GM19395 (cell line): ENCODE data around the gene TSPAN14.
A peak's percentile ranks its signal among the peaks of the same experiment; 100 is the strongest.

Source experiments
- ATAC-seq: cut with Tn5 transposase; IDR thresholded peaks from one replicate; pipeline ENCODE4 v1.9.1; 2021; ENCODE audit warnings: mild to moderate bottlenecking, moderate library complexity; ENCODE audit not compliant: unreplicated experiment

Gene TSPAN14

DNA sequence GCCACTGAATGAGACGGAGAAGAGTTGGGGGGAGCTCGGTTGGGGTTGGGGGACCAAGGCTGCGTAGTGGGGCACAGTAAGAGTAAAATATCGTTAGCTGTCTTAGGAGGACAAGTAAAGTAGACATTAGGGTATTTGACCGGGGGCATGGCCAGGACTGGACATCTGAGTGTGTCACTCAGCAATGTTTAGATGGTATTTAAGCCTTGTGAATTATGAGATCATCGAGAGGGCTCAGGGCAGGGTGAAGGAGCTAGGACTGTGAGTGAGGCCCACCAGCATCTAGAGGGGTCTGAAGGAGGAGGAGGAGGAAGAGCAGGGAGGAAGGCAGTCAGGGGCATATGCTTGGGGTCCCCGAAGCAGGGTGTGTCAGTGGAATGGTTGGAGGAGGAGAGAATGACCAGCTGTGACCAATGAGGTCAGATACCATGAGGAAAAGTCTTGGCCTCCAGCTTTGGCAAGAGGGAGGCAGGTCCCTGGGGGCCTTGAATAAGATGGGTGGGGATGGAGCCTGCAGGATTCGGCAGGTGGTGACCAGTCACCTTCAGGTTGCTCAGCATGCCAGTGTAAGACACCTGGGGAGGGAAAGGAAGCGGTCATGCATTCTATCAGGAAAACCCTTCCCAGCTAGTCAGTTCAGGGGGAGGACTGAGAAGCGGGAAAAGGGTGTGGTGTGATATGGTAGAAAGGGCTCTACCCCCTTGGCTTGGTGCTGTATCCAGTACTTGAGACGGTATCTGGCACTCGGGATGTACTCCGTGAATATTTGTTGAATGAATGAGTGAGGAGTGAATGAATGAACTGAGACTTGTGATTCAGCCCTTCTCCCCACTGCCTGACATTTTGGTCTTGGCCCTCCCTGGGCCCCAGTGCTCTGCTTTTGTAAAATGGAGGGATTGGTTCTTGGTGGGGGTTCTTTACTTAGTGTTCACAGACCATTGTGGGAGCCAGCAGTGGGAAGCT lies 48.8 kb downstream of the TSPAN14 start:
- ATAC-seq: no peak

DNA sequence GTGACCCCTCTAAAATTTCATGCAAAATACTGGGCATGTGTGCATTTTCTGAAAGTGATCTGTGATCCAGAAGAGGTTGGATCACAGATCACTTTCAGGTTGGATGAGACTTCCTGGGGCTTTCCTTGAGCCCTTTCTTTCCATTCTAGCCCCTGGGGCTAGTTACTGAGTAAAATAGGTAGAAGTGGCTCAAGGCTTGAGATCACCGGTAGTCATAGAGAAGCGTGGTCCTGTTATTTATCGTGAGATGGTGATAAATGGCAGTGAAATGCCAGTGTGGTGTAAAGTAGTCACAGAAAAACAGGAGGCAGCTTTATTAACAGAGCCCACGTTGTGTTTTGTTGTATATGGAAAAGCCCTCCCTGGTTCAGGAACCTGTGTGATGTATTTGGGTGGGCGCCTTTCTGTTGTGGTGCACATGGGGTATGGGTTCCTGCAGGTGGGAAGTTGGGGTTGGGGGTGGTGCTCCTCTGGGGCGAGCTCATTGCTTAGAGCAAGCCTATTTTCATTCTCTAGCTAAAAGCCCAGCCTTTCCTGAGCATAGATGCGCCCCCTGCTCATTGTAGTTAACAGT lies 49.6 kb downstream of the TSPAN14 start:
- ATAC-seq: no peak

DNA sequence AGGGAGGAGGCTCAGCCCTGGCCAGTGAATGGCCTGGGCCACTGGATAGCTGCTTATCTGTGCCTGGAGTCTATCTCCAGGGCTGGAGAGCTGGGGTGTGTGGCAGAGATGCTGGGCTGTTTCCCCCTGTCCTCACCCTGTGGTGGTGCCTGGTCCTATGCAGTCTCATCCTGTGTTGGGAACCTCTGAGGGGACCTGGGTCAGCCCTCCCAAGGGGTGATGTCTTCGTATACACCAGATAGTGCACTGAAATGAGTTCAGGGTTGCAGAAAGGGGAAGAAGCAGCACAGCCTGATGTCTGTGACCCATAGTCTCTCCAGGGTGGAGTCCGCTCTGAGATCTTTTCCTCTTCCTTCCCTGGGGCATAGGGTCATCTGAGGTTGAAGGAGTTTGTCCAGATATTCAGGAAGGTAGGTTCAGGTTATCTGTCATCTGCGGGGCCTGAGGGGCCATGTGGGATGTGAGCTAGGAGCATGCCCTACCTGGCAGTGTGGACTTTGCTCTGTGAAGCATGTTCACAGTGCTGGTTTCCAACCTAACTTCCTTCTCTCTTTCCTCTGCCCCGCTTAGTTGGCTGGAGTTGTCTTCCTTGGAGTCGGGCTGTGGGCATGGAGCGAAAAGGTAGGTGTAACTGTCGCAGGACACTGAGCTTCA lies 50.2 kb downstream of the TSPAN14 start:
- no peak for ATAC-seq

DNA sequence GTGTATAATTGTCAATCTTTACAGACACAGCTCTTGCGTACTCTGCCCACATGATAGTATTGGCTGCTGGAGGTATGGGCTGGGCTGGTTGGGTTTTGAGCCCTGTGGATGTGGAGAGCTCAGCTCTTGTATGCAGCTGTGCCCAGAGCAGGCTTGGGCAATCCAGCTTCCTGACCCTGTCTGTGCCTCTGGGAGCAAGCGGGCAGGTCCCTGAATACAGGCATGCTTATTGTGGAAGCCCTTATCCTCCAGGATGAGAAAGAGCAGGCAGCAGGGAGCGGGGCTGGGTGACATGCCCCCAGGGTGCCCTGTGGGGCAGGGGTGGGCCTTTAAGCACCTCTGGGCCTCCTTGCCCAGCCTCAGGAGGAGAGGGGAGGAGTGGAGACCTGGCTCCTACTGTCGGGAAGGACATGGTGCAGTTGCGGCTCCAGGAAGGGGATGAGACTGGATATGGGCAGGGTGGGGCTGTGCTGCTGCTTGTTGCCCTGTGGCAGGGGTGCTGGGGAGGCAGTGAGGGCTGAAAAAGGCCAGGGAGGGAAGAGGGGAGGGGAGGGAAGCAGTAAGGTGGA lies 50.9 kb downstream of the TSPAN14 start:
- ATAC-seq: no peak

GRCh38 chr10:80506189-80506575 lies 52.1 kb downstream of the TSPAN14 start:
- ATAC-seq: no peak

DNA sequence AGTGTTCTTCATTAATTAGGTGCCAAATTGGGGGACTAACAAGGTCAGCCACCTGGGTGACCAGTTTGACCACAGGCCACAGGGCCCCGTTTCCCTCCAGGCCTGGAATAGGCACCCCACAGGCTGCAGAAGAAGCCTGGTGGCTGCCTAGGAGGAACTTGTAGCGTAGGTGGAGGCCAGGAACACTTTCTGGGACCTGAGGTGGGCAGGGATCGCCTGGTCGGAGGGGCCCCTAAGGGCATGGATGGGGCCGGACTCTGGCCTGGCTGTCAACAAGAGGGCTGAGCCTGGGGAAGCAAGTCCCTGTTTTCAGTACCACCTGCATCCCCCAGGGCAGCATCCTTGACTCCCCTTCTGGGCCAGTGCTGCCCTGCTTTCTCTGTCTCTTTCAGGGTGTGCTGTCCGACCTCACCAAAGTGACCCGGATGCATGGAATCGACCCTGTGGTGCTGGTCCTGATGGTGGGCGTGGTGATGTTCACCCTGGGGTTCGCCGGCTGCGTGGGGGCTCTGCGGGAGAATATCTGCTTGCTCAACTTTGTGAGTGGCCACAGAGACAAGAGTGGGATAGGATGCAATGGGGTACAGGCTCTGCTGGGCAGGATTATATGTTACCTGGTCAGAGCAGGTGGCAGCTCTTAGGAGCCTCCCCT lies 52.9 kb downstream of the TSPAN14 start:
- ATAC-seq: no peak

- no peak for ATAC-seq
Observed at GRCh38 chr10:80509108-80509402, 54.9 kb downstream of the TSPAN14 start.

GRCh38 chr10:80509403-80510161 lies 55.5 kb downstream of the TSPAN14 start:
- ATAC-seq: no peak

DNA sequence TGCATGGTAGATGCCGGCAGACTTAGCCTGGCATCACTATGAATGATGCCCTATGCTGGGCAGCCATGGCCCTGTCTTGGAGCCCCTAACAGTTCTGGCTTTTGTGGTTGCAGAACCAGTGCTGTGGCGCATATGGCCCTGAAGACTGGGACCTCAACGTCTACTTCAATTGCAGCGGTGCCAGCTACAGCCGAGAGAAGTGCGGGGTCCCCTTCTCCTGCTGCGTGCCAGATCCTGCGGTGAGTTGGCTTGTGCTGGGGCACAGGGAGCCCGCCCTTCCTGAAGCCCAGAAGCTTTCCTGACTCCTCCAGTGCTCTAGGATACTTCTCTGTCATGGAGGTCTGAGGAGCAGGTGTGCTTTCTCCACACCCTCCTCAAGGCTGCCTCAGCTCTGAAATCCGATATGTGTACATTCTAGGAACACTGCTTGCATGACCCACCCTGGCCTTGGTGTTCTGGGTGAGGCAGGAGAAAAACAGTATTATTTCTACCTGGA lies 58.0 kb downstream of the TSPAN14 start:
- no peak for ATAC-seq

GRCh38 chr10:80513106-80513505 lies 59.0 kb downstream of the TSPAN14 start:
- no peak for ATAC-seq

- no peak for ATAC-seq
Observed at GRCh38 chr10:80515511-80515910, 61.4 kb downstream of the TSPAN14 start.

GRCh38 chr10:80515941-80516340 lies 61.8 kb downstream of the TSPAN14 start:
- no peak for ATAC-seq

DNA sequence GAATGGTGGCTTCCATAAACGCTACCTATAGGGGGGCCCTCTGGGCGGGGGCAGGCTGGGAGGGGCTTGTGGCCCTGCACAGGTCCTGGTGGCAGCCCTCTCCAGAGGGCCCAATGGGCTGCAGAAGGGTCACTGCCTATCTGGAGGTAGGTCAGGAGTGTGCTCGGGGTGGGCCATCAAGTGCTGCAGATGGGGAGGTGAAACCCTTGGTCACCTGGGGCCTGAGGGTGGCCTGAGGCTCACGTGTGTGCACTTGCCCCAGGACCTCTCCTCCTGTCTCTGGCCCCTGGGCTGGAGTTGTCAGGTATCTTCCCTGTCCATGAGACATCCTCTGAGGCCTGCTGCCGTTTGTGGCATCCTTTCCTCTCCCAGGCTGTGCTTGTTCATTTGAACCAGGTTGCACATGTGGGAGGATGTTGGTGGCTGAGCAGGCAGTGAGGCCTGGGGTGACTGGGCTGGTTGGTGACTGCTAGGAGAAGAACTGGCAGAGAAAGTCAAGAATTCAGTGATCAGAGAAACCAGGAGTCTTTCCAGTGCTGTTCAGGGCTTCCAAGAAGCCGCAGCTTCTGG lies 62.5 kb downstream of the TSPAN14 start:
- ATAC-seq: no peak

DNA sequence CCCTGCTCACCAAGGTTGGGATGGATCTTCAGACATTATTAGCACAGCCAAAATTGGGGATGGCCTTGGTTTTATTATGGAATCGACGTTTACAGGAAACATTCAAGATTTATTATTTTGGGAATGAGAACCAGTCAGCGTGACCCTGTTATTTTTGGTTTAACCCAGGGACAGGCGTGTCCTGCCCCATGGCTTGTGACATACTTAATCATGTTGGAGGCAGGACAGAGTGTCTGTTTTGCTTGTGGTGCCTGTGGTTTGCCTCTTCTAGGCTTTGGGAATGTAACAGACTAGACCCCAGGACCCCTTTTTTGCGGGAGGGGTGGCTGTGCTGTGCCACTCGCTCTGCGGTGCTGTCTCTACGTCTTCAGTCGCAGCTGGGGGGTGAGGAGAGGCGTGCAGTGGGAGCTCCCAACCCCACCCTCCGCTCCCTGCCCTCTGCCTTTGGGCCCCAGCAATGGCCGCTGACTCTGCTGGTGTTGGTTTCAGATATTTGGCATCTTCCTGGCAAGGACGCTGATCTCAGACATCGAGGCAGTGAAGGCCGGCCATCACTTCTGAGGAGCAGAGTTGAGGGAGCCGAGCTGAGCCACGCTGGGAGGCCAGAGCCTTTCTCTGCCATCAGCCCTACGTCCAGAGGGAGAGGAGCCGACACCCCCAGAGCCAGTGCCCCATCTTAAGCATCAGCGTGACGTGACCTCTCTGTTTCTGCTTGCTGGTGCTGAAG lies 63.5 kb downstream of the TSPAN14 start:
- no peak for ATAC-seq

DNA sequence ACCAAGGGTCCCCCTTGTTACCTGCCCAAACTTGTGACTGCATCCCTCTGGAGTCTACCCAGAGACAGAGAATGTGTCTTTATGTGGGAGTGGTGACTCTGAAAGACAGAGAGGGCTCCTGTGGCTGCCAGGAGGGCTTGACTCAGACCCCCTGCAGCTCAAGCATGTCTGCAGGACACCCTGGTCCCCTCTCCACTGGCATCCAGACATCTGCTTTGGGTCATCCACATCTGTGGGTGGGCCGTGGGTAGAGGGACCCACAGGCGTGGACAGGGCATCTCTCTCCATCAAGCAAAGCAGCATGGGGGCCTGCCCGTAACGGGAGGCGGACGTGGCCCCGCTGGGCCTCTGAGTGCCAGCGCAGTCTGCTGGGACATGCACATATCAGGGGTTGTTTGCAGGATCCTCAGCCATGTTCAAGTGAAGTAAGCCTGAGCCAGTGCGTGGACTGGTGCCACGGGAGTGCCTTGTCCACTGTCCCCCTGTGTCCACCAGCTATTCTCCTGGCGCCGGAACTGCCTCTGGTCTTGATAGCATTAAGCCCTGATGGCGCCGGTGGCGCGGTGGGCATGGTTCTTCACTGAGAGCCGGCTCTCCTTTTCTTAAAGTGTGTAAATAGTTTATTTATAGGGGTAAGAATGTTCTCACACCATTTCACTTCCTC lies 64.2 kb downstream of the TSPAN14 start:
- ATAC-seq: peak; percentile 47

- ATAC-seq: peak; percentile 19
Observed at GRCh38 chr10:80518807-80519360, 64.8 kb downstream of the TSPAN14 start.

GRCh38 chr10:80519936-80520650 lies 66.0 kb downstream of the TSPAN14 start:
- ATAC-seq: no peak
